ENCODE results near the gene EIF4EBP2. TPM values are rescaled to one million over a fixed set of nuclear protein-coding genes. Genes with fewer than 3 reads are reported as not detected.

Gene EIF4EBP2
- total RNA-seq, 6 experiments from 2014 or later = 21.0 to 80.8 (median 56.7) TPM

- intact Hi-C loops (cut with DNase I) = no loop called here
- ATAC-seq = no peak
- Histone ChIP-seq H3K4me1 (peaks cover 0 to 6% (median 2%) of the 10 kb centered on the region in 4 donors), H3K4me3 (no peak overlapping the region), H3K27ac (no peak overlapping the region), H3K9me3 (no peaks in the 10 kb centered on the region), H3K36me3 (no peaks in the 10 kb centered on the region), H3K27me3 (peaks cover 0 to under 1% of the 10 kb centered on the region in 2 donors)
- TF ChIP-seq CTCF (IDR thresholded peaks at IDR 0.05) = no peak
- TF ChIP-seq POLR2A (IDR thresholded peaks at IDR 0.05) = no peak
- WGBS (ENCODE audit: insufficient coverage, low coverage, low lambda C conversion rate, missing lambda C conversion rate) = 50% methylated on average over 2 of the region's 19 CpGs
- no peak for DNase-seq
These were observed 31.5 kb downstream of the EIF4EBP2 start for GRCh38 chr10:70435241-70436085.

GRCh38 chr10:70437721-70438120 lies 33.8 kb downstream of the EIF4EBP2 start:
- TF ChIP-seq POLR2A (IDR thresholded peaks at IDR 0.05) (no peak), CTCF (IDR thresholded peaks at IDR 0.05) (no peak)
- H3K27ac ChIP-seq = no peak overlapping the region
- intact Hi-C loops (cut with DNase I) = no loop called here
- H3K36me3 ChIP-seq = no peaks in the 10 kb centered on the region
- DNase-seq (no peak), ATAC-seq (no peak)
- no peaks in the 10 kb centered on the region for H3K9me3 ChIP-seq
- H3K27me3 ChIP-seq = peaks cover 0 to 17% of the 10 kb centered on the region in 2 donors
- H3K4me3 ChIP-seq = no peak overlapping the region
- 20% methylated on average over 4 of the region's 5 CpGs for WGBS (ENCODE audit: insufficient coverage, low coverage, low lambda C conversion rate, missing lambda C conversion rate)
- H3K4me1 ChIP-seq = no peaks in the 10 kb centered on the region

- Histone ChIP-seq H3K27me3 (peaks cover 0 to 17% of the 10 kb centered on the region in 2 donors), H3K4me1 (no peaks in the 10 kb centered on the region), H3K27ac (no peak overlapping the region), H3K4me3 (no peak overlapping the region), H3K9me3 (no peaks in the 10 kb centered on the region), H3K36me3 (no peaks in the 10 kb centered on the region)
- intact Hi-C loops (cut with DNase I) = no loop called here
- DNase-seq (no peak), ATAC-seq (no peak)
- TF ChIP-seq POLR2A (IDR thresholded peaks at IDR 0.05) (no peak), CTCF (IDR thresholded peaks at IDR 0.05) (no peak)
- WGBS (ENCODE audit: insufficient coverage, low coverage, low lambda C conversion rate, missing lambda C conversion rate) = 5% methylated on average over 20 of the region's 69 CpGs
These were observed 36.6 kb downstream of the EIF4EBP2 start for GRCh38 chr10:70440296-70441160.

- peak in 1 of 4 donors; percentile 15 for ATAC-seq
- H3K9me3 ChIP-seq = no peaks in the 10 kb centered on the region
- H3K36me3 ChIP-seq = no peaks in the 10 kb centered on the region
- no peak within 1 kb of the TSS for H3K4me3 ChIP-seq
- H3K27ac ChIP-seq = no peak within 1 kb of the TSS
- WGBS (ENCODE audit: insufficient coverage, low coverage, low lambda C conversion rate, missing lambda C conversion rate) = 10% methylated on average over 19 of the region's 60 CpGs
- H3K4me1 ChIP-seq = no peaks in the 10 kb centered on the region
- intact Hi-C loops (cut with DNase I) = no loop called here
- TF ChIP-seq POLR2A (IDR thresholded peaks at IDR 0.05) (no peak), CTCF (IDR thresholded peaks at IDR 0.05) (no peak)
- DNase-seq = no peak
- H3K27me3 ChIP-seq = peaks cover 0 to 17% of the 10 kb centered on the region in 2 donors
These were observed 37.4 kb downstream of the EIF4EBP2 start, which contains the start of gene NODAL for GRCh38 chr10:70441161-70441894. Gene NODAL (minus strand): TSS chr10:70441681. CDS start chr10:70441667, 14 bp downstream.

Measured in right lobe of liver (tissue), 6 donors.